NB4 (cell line): ENCODE data around the gene KLF14.
"Not testable (repeated sequence)": the region's sequence is repeated elsewhere in the genome, so short reads cannot be mapped to it uniquely, and the experiment has no call there.

Experiments
- DNase-seq: peaks from one replicate; pipeline ENCODE4 v3.0.0; 2010; ENCODE audit warnings: low read depth
- H3K4me3 ChIP-seq: one replicate; pipeline ENCODE4 v1.5.1; 2011; ENCODE audit warnings: mild to moderate bottlenecking, low read depth, low read length, moderate library complexity
- MYC ChIP-seq: IDR thresholded peaks from 2 replicates; pipeline ENCODE4 v1.6.1; 2011; ENCODE audit warnings: low read depth, low read length
- POLR2A ChIP-seq: IDR thresholded peaks from 2 replicates; pipeline ENCODE4 v1.6.1; 2011; ENCODE audit warnings: mild to moderate bottlenecking; ENCODE audit not compliant: insufficient read length; ENCODE audit errors: extremely low read depth
- TF ChIP-seq, protein P1 (sequence below): IDR thresholded peaks from 2 replicates; pipeline ENCODE4 v1.6.1; 2011; ENCODE audit warnings: low read depth, low read length
- TF ChIP-seq, protein P2 (sequence below): IDR thresholded peaks from one replicate; pipeline ENCODE4 v1.5.1; 2012; ENCODE audit warnings: low read depth, low read length

KLF14 gene

DNA sequence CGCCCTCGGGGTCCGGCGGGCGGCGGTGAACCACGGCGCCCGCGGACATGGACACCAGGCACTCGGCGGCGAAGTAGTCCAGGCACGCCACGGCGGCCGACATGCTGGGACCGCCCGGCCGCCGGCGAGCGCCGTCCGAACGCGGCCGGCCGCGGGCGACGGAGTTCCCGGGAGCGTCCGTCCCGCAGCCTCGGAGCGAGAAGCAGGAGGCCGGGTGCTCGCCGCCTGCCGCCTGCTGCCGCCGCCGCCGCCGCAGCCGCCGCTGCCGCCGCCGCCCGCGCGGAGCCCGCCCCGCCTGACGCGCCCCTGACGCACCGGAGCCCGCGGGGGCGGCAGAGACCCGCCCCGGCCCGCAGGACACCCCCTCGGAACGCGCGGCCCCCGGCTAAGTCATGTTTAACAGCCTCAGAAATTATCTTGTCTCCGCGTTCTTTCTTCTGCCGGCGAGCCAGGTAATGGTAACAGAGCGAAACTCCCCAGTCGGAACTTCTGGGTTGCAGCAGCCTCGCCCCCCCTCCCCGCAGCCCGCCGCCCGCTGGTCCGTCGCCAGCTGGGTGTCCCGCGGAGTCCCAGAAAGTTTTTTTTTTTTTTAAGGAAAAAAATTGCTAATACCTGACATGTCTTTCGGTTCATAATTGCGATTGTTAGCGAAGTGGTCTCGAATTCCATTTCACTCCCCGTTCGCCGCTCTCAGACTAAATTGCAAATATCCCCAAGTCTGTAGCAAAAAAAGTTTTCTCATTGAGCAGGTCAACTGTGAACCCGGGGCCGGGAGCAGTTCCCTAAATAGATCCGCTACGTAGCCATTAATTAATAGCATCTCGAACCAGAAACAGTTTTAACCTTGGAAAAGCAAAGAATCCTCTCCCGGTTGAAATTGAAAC, at the start of gene KLF14:
TSS of gene KLF14 (minus strand) at position 277 of the 884 bp plus-strand sequence. CDS start at position 103, 174 bp downstream.
- DNase-seq: peak; percentile 57
- no peak for TF ChIP-seq POLR2A
- TF ChIP-seq, protein P1, sequence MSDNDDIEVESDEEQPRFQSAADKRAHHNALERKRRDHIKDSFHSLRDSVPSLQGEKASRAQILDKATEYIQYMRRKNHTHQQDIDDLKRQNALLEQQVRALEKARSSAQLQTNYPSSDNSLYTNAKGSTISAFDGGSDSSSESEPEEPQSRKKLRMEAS: no peak
- no peak for TF ChIP-seq MYC
- TF ChIP-seq, protein P2, sequence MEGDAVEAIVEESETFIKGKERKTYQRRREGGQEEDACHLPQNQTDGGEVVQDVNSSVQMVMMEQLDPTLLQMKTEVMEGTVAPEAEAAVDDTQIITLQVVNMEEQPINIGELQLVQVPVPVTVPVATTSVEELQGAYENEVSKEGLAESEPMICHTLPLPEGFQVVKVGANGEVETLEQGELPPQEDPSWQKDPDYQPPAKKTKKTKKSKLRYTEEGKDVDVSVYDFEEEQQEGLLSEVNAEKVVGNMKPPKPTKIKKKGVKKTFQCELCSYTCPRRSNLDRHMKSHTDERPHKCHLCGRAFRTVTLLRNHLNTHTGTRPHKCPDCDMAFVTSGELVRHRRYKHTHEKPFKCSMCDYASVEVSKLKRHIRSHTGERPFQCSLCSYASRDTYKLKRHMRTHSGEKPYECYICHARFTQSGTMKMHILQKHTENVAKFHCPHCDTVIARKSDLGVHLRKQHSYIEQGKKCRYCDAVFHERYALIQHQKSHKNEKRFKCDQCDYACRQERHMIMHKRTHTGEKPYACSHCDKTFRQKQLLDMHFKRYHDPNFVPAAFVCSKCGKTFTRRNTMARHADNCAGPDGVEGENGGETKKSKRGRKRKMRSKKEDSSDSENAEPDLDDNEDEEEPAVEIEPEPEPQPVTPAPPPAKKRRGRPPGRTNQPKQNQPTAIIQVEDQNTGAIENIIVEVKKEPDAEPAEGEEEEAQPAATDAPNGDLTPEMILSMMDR: no peak
- H3K4me3 ChIP-seq: peak within 1 kb of the TSS; percentile 61

DNA sequence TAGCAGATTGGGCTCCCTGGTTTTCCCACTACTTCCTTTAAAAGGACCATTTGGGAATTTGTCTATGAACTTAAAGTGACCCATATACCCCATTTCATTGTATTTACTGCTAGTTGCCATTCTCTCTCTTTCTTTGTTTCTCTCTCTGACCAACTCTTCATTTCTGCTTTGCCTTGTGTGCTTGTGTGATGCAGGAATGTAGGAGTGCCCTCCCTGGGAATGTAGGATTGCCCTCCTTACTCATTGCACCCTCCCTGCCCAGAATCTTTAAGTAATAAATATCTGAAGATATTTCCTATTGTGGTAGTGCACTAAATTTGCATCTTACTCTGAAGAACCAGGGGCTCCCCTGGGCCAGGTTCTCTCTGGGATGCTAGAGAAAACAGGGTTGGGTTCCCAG, 47.3 kb upstream of the KLF14 start:
- DNase-seq: no peak
- TF ChIP-seq POLR2A (no peak), MYC (no peak)
- TF ChIP-seq, protein P1: no peak
- TF ChIP-seq, protein P2: no peak
- no peak overlapping the region for H3K4me3 ChIP-seq

DNA sequence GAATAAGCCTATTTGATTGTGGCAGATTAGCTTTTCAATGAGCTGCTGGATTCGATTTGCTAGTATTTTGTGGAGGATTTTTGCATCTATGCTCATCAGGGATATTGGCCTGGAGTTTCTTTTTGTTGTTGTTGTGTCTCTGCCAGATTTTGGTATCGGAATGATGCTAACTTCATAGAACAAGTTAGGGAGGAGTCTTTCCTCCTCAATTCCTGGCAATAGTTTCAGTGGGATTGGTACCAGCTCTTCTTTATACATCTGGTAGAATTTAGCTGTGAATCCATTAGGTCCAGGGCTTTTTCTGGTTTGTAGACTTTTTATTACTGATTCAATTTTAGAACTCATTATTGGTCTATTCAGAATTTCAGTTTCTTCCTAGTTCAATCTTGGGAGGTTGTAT, 43.4 kb upstream of the KLF14 start:
- H3K4me3 ChIP-seq: no peak overlapping the region
- no peak for DNase-seq
- TF ChIP-seq POLR2A: no peak

DNA sequence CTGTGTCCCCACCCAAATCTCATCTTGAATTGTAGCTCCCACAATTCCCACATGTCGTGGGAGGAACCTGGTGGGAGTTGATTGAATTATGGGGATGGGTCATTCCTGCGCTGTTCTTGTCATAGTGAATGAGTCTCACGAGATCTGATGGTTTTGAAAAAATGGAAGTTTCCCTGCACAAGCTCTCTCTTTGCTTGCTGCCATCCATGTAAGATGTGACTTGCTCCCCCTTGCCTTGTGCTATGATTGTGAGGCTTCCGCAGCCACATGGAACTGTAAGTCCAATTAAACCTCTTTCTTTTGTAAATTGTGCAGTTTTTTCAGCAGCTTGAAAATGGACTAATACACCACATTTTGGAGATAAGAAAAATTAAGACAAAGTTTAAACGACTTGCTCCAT, 38.4 kb upstream of the KLF14 start:
- H3K4me3 ChIP-seq, DNase-seq: not testable (repeated sequence)

DNA sequence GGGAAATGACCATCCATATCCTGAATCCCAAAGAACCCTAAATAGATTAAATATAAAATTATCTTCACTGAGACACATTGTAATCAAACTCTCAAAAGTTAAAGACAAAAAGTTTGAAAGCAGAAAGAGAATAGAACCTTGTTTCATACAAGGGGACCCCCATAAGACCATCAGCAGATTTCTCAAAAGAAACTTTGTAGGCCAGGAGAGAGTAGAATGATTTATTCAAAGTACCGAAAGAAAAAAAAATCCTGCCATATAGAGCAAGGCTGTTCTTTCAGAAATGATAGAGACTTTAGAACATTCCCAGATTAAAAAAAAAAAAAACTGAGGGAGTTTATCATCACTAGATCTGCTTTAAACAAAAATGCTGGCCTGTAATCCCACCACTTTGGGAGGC, 34.8 kb upstream of the KLF14 start:
- TF ChIP-seq, protein P1: no peak
- TF ChIP-seq POLR2A (no peak), MYC (no peak)
- TF ChIP-seq, protein P2: no peak
- no peak for DNase-seq
- H3K4me3 ChIP-seq: no peak overlapping the region

DNA sequence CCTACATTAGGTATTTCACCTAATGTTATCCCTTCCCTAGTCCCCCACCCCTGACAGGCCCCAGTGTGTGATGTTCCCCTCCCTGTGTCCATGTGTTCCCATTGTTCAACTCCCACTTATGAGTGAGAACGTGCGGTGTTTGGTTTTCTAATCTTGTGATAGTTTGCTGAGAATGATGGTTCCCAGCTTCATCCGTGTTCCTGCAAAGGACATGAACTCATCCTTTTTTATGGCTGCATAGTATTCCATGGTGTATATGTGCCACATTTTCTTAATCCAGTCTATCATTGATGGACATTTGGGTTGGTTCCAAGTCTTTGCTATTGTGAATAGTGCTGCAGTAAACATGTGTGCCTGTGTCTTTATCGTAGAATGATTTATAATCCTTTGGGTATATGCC, 30.6 kb upstream of the KLF14 start:
- H3K4me3 ChIP-seq, DNase-seq: not testable (repeated sequence)

DNA sequence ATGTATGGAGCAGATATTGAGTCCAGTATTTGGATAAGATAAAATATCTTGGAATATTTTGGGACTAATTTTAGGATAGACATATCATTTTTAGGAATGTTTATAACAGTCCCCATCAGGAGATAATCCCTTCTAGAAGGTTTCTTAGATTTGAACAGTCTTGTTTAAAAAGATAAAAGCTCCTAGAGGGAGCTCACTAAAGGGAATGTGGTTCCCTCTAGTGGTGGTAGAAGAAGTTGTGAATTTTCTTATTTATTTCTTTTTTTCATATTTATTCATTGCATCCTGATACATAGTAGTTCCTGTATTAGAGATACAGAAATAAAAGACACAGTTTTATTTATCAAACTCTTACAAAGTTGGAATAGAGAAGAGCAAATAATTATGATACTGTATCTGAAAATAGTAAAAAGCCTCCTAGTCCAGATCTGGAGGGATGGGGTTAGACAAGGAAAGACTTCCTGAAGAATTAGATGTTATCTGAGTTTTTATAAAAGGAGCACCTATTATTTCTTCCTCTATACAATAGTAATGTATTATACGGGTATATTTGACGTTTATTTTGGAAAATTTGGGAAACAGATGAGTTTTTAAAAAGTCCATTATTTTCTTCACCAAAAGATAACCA, 24.5 kb upstream of the KLF14 start:
- peak; percentile 75 for DNase-seq
- H3K4me3 ChIP-seq: no peak overlapping the region
- TF ChIP-seq POLR2A (no peak), MYC (no peak)
- TF ChIP-seq, protein P1: no peak
- TF ChIP-seq, protein P2: peak; percentile 26
